GM19023 (cell line): Measurements from ENCODE around the gene PLCL2.

ENCODE experiments used
- ATAC-seq: cut with Tn5 transposase; IDR thresholded peaks from one replicate; pipeline ENCODE4 v1.9.1; 2021; ENCODE audit warnings: mild to moderate bottlenecking, moderate library complexity; ENCODE audit not compliant: unreplicated experiment

The PLCL2 gene

GRCh38 chr3:17038900-17039553 lies 154.3 kb downstream of the PLCL2 start:
- ATAC-seq, result no peak

DNA sequence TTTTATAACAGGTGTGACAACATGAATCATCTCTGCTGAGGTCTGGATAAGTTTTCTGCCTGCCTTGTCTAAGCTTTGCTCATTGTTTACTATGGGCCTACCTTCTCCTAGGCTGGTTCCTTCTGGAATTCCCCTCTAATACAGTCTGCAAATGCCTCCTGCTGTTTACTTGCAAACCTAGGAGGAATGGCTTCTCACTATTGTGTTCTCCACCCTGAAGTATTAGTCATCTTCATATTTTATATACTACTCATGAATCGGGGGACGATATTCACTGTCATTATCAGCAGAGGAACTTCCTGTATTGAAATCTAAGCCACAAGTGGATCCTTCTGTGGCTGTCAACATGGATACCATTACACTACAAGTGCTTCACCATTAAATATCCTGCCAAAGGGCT lies 154.8 kb downstream of the PLCL2 start:
- ATAC-seq, result no peak

DNA sequence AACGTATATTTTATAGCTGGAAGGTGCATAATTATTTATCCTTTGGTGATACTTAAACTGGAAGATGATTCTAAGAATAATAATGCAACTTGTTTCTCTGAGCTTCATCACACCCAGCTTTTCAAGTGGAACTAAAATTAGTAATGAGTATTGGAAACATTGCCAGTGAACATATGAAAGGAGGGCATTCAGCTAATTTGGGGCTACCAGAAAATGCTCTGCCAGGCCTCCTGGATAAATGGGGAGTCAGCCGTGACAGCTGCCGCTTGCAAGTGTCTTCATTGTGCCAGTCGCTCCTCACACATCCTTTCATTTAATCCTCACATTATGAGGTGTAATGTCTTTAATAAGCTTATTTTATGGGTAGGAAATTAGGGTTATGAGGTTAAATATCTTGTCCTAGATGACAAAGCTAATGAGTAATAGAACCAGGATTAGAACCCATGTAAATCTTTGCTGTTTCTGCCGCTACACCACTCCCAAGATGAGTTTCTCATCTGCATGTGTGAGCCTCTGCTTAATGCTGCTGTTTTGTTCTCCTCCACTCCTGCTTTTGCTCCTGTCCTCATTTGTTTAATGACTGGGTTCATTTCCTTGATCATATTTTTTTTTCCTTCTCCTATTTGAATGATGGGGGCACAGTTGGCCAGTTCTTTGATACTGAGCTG lies 155.7 kb downstream of the PLCL2 start:
- ATAC-seq, result no peak

GRCh38 chr3:17040990-17041377 lies 156.2 kb downstream of the PLCL2 start:
- ATAC-seq, result no peak

- peak; percentile 76 for ATAC-seq
These were observed 160.1 kb downstream of the PLCL2 start for GRCh38 chr3:17044855-17045254.

DNA sequence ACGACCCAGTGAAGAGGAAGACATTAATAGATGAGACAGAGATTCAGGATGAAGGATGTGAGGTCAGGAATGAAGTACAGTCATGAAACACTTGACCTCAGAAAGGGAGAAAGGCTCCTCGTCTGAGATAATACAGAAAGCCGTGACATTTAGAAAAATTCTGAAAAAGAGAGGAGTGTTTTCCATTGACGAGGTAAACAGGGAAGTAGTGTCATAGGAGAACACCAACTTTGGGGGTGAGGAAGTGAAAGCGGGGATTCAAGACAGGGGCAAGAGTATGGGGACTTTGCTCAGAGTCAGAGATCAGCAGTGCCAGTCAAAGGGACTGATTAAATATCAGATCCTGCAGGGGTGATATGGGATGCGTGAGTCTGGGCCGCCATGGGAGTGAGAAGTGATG lies 160.9 kb downstream of the PLCL2 start:
- no peak for ATAC-seq

GRCh38 chr3:17046623-17047022 lies 161.9 kb downstream of the PLCL2 start:
- no peak for ATAC-seq

DNA sequence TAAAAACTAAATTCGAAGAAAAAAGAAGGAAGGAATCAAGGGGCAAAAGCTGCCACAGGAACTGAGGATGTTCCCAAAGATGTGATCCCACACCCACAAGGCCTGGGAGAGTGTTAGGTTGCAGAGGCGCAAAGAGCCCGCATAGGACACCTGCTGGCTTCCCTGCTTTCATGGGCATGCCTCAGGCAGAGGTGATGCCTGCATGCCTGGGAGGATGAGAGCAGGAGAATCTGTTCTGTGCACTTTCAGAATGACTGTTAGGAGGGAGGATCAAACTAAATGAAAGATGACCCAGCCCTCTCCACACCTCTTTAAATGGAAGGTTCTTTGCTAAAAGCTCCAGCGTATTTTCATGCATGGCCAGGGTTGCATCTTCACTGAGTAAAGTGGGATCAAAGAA lies 162.4 kb downstream of the PLCL2 start:
- no peak for ATAC-seq

DNA sequence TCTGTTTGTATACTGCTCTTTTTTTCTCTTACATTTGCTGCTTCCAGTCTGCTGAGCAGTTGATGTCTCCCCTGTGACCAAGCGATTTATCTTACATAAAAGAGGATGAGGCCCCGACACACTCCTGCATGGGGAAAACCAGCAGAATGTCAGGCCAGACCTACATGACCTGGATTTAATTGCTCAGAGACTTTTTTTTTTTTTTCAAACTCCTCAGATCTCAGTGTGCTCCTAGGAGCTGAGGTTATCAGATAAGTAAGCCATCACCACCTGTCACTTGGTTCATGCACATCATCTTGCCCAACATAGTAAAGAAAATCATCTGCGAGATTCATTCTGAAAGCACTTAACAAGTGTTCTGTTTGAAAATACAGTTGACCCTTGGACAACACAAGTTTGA lies 163.1 kb downstream of the PLCL2 start:
- ATAC-seq, result no peak

DNA sequence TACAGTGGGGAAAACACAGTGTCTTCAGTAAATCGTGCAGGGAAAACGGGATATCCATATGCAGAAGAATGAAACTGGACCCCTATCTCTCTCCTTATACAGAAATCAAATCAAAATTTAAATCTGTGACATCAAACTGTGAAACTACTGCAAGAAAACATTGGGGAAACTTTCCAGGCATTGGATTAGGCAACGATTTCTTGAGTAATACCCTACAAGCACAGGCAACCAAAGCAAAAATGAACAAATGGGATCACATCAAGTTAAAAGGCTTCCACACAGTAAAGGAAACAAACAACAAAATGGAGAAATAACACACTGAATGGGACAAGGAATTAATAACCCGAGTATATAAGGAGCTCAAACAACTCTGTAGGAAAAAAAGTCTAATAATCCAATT lies 165.3 kb downstream of the PLCL2 start:
- ATAC-seq, result no peak

DNA sequence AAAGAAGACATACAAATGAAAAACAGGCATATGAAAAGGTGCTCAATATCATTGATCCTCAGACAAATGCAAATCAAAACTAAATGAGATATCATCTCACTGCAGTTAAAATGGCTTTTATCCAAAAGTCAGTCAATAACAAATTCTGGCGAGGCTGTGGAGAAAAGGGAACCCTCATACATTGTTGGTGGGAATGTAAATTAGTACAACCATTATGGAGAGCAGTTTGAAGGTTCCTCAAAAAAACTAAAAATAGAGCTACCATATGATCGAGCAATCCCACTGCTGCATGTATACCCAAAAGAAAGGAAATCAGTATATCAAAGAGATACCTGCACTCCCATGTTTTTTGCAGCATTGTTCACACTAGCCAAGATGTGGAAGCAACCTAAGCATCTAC lies 165.8 kb downstream of the PLCL2 start:
- ATAC-seq, result no peak

- no peak for ATAC-seq
These were observed 167.6 kb downstream of the PLCL2 start for GRCh38 chr3:17052363-17052762.

GRCh38 chr3:17054301-17054981 lies 169.7 kb downstream of the PLCL2 start:
- no peak for ATAC-seq

- no peak for ATAC-seq
These were observed 170.2 kb downstream of the PLCL2 start for GRCh38 chr3:17054982-17055343.

- peak; percentile 77 for ATAC-seq
These were observed 170.9 kb downstream of the PLCL2 start for GRCh38 chr3:17055374-17056276.

DNA sequence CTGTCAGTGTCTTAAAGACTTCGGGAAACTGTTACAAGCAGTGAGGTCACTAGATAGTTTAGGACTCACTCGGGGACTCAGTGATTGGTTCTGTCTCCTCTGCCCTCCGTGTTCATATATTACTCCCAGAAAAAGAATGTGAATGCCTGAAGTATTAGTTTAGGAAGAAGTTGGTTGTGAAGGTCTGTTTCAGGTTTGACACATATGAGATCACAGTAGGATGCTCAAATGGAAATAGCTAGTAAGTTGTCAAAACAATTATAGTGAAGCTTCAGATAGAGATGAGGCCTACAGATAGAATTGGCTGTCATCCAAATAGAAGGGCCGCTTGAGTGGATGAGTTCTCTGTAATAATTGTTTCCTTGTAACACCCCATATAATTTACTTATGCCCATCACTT lies 172.6 kb downstream of the PLCL2 start:
- ATAC-seq, result no peak

GRCh38 chr3:17059989-17060550 lies 175.3 kb downstream of the PLCL2 start:
- no peak for ATAC-seq

DNA sequence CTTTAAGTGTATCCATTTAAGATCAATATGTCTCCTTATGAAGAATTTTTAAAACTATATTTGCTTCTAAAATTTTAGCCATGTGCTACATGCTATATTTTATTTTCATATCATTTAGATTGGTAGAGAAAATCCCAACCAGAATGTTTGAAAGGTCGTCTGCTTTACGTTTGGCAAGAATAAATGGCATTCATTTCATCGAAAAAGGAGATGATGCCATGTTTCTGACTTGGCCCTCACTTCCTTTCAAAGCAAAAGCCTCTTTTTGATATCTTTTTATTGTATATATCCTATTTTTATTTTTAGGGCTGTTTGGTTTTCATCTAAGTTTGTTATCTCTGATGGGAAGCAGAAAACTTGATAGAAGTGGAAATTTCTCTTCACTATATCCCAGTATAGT lies 176.2 kb downstream of the PLCL2 start:
- no peak for ATAC-seq

DNA sequence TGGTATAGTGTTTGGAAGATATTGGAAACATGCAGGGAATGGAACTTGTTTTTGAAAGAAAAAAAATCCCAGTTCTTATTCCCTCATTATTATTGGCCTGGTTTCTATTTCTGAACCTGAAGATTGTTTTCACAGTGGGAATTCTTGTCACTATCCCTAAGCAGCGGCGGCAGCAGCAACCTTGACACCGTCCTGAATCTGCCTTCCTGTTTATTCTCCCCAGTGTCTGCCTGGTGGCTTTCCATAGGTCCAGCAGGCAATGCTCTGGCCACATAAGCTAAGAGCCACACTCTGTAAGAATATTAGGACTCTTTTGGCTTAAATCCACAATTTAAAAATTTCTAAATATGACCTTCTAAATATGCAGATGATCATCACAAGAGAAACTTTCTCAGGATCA lies 178.0 kb downstream of the PLCL2 start:
- ATAC-seq, result no peak

DNA sequence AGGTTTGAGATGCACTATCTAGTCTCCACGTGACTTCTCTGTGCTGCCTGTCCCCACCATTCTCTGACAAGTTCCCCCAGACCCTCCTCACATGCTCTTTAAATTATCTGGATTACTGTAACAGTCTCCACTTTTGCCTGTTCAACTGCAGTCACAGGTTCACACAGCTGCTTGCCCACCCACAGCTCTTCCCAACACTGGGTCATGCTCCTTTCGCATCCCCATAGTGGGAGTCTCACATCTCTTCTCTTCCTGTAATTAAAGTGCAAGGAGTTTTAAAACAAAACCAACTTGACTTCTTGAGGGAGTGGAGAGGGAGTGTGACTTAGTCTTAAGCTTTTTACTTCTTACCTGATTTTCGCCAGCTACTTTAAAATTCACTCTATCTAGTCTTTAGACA lies 178.8 kb downstream of the PLCL2 start:
- no peak for ATAC-seq

DNA sequence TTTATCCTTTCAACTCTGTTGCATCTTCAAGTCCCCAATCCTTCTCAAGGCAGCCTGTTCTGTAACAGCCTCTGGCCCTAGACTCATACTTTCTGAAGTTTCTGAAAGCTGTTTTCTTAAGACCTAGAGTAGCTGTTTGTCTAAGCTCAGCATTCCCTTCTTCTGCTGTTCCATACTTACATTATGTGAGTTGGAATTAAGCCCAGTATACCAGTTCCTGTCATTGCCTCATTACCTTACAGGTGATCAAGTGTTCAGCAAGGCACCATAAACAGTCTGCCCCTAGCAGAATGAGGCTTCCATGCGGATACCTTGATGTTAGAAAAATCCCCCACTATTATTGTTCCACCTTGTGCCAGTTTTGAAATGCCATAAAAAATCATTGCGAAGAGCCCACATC lies 180.6 kb downstream of the PLCL2 start:
- no peak for ATAC-seq
